WTC11 (cell line): ENCODE measurements around the gene MINDY1. TPM values are rescaled to one million over a fixed set of nuclear protein-coding genes. Genes with fewer than 3 reads are reported as not detected.

Experiments
- ATAC-seq: fragments of 200-7000 bp; cut with Tn5 transposase; 2 replicates; pipeline ENCODE4 v1.10.0; 2021; ENCODE audit warnings: mild to moderate bottlenecking, moderate library complexity
- CTCF ChIA-PET: fragments of 300-600 bp; sonication (Branson Sonifier 250); formaldehyde crosslinking; loops from one replicate; lab custom pipeline; 2021; ENCODE audit warnings: antibody characterized with exemption; lab: Charles Lee
- POLR2A ChIA-PET: fragments of 350-600 bp; sonication (Branson Sonifier 250); formaldehyde crosslinking; loops from one replicate; lab custom pipeline; 2021; ENCODE audit warnings: antibody characterized with exemption; lab: Charles Lee
- DNase-seq: peaks from one replicate; pipeline ENCODE4 v3.0.0; 2021; ENCODE audit warnings: low spot score
- H3K27ac Mint-ChIP-seq: 2 replicates; pipeline ENCODE4 v1.8.0; 2021; ENCODE audit warnings: mixed read lengths
- H3K27me3 Mint-ChIP-seq: 2 replicates; pipeline ENCODE4 v1.8.0; 2021; ENCODE audit warnings: low read depth, mild to moderate bottlenecking, moderate library complexity, mixed read lengths
- H3K36me3 Mint-ChIP-seq: 2 replicates; pipeline ENCODE4 v1.8.0; 2021; ENCODE audit warnings: mixed read lengths
- H3K4me1 Mint-ChIP-seq: 2 replicates; pipeline ENCODE4 v1.8.0; 2022; ENCODE audit warnings: mixed read lengths
- H3K4me3 Mint-ChIP-seq: 2 replicates; pipeline ENCODE4 v1.8.0; 2021; ENCODE audit warnings: mild to moderate bottlenecking, moderate library complexity, mixed read lengths
- H3K9me3 Mint-ChIP-seq: 2 replicates; pipeline ENCODE4 v1.8.0; 2021; ENCODE audit warnings: mixed read lengths
- EMX1 ChIP-seq: fragments of 250-450 bp; sonication (Bioruptor Pico); IDR thresholded peaks from 2 replicates; pipeline ENCODE4 v1.8.0; 2021; ENCODE audit warnings: mild to moderate bottlenecking
- FOXJ3 ChIP-seq: sonication (generic); formaldehyde crosslinking; IDR thresholded peaks from 2 replicates; pipeline ENCODE4 v1.9.0; 2021; ENCODE audit warnings: missing genetic modification reagents, mild to moderate bottlenecking, borderline replicate concordance
- FOXK1 ChIP-seq: sonication (generic); formaldehyde crosslinking; IDR thresholded peaks from 2 replicates; pipeline ENCODE4 v1.8.0; 2022; ENCODE audit warnings: mild to moderate bottlenecking, moderate library complexity, missing genetic modification reagents
- GABPB1 ChIP-seq: sonication (generic); formaldehyde crosslinking; IDR thresholded peaks from 2 replicates; pipeline ENCODE4 v1.8.1; 2023; ENCODE audit warnings: mild to moderate bottlenecking, missing genetic modification reagents
- IRF2 ChIP-seq: sonication (generic); formaldehyde crosslinking; IDR thresholded peaks from 2 replicates; pipeline ENCODE4 v1.8.0; 2022; ENCODE audit warnings: low read depth, missing genetic modification reagents, borderline replicate concordance
- NFYB ChIP-seq: sonication (generic); formaldehyde crosslinking; conservative IDR thresholded peaks from 2 replicates; pipeline ENCODE4 v1.8.0; 2022; ENCODE audit warnings: low read depth, missing genetic modification reagents
- SOX15 ChIP-seq: fragments of 250-450 bp; sonication (Bioruptor Pico); IDR thresholded peaks from 2 replicates; pipeline ENCODE4 v1.9.0; 2021; ENCODE audit warnings: mild to moderate bottlenecking
- TEAD1 ChIP-seq: sonication (generic); formaldehyde crosslinking; IDR thresholded peaks from 2 replicates; pipeline ENCODE4 v1.8.0; 2022; ENCODE audit warnings: mild to moderate bottlenecking, missing genetic modification reagents
- ZBTB21 ChIP-seq: sonication (generic); formaldehyde crosslinking; IDR thresholded peaks from 2 replicates; pipeline ENCODE4 v1.8.1; 2023; ENCODE audit warnings: mild to moderate bottlenecking, missing genetic modification reagents, borderline replicate concordance
- total RNA-seq: library from RNA; stranded (reverse); gene quantifications from 3 replicates; pipeline ENCODE4 v1.2.3, GENCODE V29; 2021
- TF ChIP-seq, protein P1 (sequence below): fragments of 200-600 bp; IDR thresholded peaks from 2 replicates; pipeline ENCODE4 v1.8.0; 2022; ENCODE audit warnings: antibody characterized with exemption
- TF ChIP-seq, protein P2 (sequence below): fragments of 250-450 bp; sonication (Bioruptor Pico); IDR thresholded peaks from 2 replicates; pipeline ENCODE4 v1.8.0; 2021; ENCODE audit warnings: mild to moderate bottlenecking
- TF ChIP-seq, protein P3 (sequence below): sonication (generic); formaldehyde crosslinking; IDR thresholded peaks from 2 replicates; pipeline ENCODE4 v1.8.1; 2023; ENCODE audit warnings: mild to moderate bottlenecking, missing genetic modification reagents, borderline replicate concordance
- TF ChIP-seq, protein P4 (sequence below): fragments of 250-450 bp; sonication (Bioruptor Pico); IDR thresholded peaks from 2 replicates; pipeline ENCODE4 v1.9.0; 2021; ENCODE audit warnings: mild to moderate bottlenecking
- TF ChIP-seq, protein P5 (sequence below): sonication (generic); formaldehyde crosslinking; conservative IDR thresholded peaks from 2 replicates; pipeline ENCODE4 v1.8.1; 2023; ENCODE audit warnings: mild to moderate bottlenecking, low read depth, missing genetic modification reagents, moderate library complexity

Gene MINDY1
- total RNA-seq, 1 experiment from 2014 or later, result 10.1 TPM

DNA sequence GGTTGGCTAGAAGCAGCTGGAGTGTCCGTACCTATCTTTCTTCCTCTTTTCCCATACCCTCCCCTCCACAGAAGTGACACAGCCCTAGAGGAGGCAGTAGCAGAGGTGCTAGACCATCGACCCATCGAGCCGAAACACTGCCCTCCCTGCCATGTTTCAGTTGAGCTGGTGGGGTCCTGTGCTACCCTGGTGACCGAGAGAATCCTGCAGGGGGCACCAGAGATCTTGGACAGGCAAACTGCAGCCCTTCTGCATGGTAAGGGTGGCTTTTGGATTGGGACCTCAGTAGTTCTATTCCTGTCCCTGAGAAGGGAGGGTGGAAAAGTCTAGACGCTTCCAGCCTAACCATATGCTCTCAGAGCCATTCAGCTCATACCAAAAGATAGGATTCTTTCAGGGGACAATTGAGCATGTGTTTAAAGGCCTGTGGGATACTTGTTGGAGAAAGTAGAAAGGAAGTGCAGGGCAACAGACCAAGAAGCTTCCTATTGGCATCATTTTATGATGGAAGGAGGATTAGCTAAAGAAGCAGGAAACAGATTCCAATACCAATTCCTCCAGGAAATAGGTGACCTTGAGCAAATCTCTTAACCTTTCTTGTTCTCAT, 17.9 kb upstream of the MINDY1 start:
- no peak overlapping the region for H3K4me3 Mint-ChIP-seq
- no peaks in the 10 kb centered on the region for H3K9me3 Mint-ChIP-seq
- H3K27me3 Mint-ChIP-seq, result no peaks in the 10 kb centered on the region
- CTCF ChIA-PET, result interaction anchor here (0.5 to 3.6 kb wide), 30 partner anchors 12 to 391 kb away, joined by 3 to 28 read pairs (median 4); partner anchors contain the start of genes ANXA9, BNIPL, C1orf56 and CDC42SE1
- no peak for TF ChIP-seq ZBTB21
- TF ChIP-seq, protein P1, sequence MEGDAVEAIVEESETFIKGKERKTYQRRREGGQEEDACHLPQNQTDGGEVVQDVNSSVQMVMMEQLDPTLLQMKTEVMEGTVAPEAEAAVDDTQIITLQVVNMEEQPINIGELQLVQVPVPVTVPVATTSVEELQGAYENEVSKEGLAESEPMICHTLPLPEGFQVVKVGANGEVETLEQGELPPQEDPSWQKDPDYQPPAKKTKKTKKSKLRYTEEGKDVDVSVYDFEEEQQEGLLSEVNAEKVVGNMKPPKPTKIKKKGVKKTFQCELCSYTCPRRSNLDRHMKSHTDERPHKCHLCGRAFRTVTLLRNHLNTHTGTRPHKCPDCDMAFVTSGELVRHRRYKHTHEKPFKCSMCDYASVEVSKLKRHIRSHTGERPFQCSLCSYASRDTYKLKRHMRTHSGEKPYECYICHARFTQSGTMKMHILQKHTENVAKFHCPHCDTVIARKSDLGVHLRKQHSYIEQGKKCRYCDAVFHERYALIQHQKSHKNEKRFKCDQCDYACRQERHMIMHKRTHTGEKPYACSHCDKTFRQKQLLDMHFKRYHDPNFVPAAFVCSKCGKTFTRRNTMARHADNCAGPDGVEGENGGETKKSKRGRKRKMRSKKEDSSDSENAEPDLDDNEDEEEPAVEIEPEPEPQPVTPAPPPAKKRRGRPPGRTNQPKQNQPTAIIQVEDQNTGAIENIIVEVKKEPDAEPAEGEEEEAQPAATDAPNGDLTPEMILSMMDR, result peak; percentile 67
- TF ChIP-seq, protein P2, sequence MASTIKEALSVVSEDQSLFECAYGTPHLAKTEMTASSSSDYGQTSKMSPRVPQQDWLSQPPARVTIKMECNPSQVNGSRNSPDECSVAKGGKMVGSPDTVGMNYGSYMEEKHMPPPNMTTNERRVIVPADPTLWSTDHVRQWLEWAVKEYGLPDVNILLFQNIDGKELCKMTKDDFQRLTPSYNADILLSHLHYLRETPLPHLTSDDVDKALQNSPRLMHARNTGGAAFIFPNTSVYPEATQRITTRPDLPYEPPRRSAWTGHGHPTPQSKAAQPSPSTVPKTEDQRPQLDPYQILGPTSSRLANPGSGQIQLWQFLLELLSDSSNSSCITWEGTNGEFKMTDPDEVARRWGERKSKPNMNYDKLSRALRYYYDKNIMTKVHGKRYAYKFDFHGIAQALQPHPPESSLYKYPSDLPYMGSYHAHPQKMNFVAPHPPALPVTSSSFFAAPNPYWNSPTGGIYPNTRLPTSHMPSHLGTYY, result 0 out of 2 replicates have a peak, but pooled peaks have one; percentile 56
- no peaks in the 10 kb centered on the region for H3K4me1 Mint-ChIP-seq
- ATAC-seq (peak; percentile 100), DNase-seq (peak; percentile 92)
- POLR2A ChIA-PET, result interaction anchor here (0.5 to 1.0 kb wide), 6 partner anchors 14 to 380 kb away, joined by 3 to 4 read pairs (median 3); partner anchors contain the start of genes C1orf56 and GABPB2
- H3K27ac Mint-ChIP-seq, result peak overlapping the region; percentile 33; the same call in 1 of the 2 replicates
- H3K36me3 Mint-ChIP-seq, result peaks cover 32% of the 10 kb centered on the region

DNA sequence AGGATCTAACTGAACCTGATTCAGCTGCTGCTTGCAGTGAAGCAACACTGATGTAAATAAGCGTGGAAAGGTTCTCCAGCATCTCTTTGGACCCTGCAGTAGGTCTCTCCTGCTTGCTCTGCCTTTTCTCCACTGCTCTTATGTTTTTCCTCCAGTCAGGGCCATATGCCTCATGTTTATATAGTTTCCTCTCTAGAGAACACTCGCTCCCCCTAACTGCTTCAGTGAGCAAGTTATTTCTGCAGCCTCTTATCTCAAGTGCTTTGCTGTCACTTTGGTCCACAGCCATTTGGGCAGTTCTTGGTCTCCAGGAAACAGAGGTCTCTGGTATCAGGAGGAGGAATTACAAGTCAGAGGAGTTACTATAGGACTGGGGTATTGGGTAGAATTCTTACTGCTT, 6.8 kb upstream of the MINDY1 start:
- TF ChIP-seq EMX1, result no peak
- TF ChIP-seq, protein P3, sequence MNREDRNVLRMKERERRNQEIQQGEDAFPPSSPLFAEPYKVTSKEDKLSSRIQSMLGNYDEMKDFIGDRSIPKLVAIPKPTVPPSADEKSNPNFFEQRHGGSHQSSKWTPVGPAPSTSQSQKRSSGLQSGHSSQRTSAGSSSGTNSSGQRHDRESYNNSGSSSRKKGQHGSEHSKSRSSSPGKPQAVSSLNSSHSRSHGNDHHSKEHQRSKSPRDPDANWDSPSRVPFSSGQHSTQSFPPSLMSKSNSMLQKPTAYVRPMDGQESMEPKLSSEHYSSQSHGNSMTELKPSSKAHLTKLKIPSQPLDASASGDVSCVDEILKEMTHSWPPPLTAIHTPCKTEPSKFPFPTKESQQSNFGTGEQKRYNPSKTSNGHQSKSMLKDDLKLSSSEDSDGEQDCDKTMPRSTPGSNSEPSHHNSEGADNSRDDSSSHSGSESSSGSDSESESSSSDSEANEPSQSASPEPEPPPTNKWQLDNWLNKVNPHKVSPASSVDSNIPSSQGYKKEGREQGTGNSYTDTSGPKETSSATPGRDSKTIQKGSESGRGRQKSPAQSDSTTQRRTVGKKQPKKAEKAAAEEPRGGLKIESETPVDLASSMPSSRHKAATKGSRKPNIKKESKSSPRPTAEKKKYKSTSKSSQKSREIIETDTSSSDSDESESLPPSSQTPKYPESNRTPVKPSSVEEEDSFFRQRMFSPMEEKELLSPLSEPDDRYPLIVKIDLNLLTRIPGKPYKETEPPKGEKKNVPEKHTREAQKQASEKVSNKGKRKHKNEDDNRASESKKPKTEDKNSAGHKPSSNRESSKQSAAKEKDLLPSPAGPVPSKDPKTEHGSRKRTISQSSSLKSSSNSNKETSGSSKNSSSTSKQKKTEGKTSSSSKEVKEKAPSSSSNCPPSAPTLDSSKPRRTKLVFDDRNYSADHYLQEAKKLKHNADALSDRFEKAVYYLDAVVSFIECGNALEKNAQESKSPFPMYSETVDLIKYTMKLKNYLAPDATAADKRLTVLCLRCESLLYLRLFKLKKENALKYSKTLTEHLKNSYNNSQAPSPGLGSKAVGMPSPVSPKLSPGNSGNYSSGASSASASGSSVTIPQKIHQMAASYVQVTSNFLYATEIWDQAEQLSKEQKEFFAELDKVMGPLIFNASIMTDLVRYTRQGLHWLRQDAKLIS (CRISPR knock-in tag), result no peak
- TF ChIP-seq SOX15 (CRISPR knock-in tag), result no peak
- no peak for TF ChIP-seq IRF2 (CRISPR knock-in tag)
- TF ChIP-seq, protein P4, sequence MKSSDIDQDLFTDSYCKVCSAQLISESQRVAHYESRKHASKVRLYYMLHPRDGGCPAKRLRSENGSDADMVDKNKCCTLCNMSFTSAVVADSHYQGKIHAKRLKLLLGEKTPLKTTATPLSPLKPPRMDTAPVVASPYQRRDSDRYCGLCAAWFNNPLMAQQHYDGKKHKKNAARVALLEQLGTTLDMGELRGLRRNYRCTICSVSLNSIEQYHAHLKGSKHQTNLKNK, result no peak
- Mint-ChIP-seq H3K9me3 (no peaks in the 10 kb centered on the region), H3K36me3 (peaks cover 8% of the 10 kb centered on the region), H3K4me3 (no peak overlapping the region), H3K27me3 (no peaks in the 10 kb centered on the region), H3K4me1 (peaks cover 7% of the 10 kb centered on the region), H3K27ac (no peak overlapping the region)
- DNase-seq (no peak), ATAC-seq (no peak)
- ChIA-PET POLR2A (no interaction called here), CTCF (interaction anchor here (1.0 kb wide), 1 partner anchor 11 kb away, joined by 4 read pairs; no protein-coding TSS in a partner anchor)

DNA sequence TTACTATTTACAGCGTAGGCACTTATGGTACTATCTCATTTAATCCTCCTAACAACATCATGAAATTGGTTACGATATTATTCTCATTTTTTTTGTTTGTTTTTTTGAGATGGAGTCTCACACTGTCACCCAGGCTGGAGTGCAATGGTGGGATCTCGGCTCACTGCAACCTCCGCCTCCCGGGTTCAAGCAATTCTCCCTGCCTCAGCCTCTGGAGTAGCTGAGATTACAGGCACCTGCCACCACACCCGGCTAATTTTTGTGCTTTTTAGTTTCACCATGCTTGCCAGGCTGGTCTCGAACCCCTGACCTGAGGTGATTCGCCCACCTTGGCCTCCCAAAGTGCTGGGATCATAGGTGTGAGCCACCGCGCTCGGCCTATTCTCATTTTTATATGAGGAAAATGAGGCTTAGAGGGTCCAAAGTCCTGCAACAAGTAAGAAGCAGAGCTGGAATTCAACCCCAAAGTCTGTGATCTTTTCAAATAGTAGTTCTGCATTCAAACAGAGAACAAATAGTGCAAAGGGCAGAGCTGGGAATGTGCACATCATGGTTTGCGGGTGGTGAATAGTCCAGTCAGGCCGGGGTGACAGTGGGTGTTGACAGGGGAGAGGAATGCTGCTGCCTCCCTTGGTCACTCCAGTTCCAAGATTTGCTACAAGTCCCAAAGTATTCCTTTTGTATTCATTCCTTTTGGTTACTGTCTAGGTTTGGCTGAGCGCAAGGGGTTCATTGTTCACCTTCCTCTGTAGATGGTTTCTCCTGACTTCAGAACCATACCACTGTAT, 6.2 kb upstream of the MINDY1 start:
- Mint-ChIP-seq H3K27me3 (no peaks in the 10 kb centered on the region), H3K4me1 (peaks cover 9% of the 10 kb centered on the region), H3K36me3 (peaks cover 2% of the 10 kb centered on the region; the same call in 1 of the 2 replicates), H3K9me3 (no peaks in the 10 kb centered on the region), H3K4me3 (no peak overlapping the region), H3K27ac (no peak overlapping the region)
- DNase-seq (no peak), ATAC-seq (no peak)
- ChIA-PET POLR2A (no interaction called here), CTCF (interaction anchor here (1.0 kb wide), 1 partner anchor 11 kb away, joined by 4 read pairs; no protein-coding TSS in a partner anchor)
- peak; percentile 21; the same call in 1 of the 2 replicates for TF ChIP-seq GABPB1 (CRISPR knock-in tag)
- TF ChIP-seq, protein P5, sequence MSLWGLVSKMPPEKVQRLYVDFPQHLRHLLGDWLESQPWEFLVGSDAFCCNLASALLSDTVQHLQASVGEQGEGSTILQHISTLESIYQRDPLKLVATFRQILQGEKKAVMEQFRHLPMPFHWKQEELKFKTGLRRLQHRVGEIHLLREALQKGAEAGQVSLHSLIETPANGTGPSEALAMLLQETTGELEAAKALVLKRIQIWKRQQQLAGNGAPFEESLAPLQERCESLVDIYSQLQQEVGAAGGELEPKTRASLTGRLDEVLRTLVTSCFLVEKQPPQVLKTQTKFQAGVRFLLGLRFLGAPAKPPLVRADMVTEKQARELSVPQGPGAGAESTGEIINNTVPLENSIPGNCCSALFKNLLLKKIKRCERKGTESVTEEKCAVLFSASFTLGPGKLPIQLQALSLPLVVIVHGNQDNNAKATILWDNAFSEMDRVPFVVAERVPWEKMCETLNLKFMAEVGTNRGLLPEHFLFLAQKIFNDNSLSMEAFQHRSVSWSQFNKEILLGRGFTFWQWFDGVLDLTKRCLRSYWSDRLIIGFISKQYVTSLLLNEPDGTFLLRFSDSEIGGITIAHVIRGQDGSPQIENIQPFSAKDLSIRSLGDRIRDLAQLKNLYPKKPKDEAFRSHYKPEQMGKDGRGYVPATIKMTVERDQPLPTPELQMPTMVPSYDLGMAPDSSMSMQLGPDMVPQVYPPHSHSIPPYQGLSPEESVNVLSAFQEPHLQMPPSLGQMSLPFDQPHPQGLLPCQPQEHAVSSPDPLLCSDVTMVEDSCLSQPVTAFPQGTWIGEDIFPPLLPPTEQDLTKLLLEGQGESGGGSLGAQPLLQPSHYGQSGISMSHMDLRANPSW (CRISPR knock-in tag), result no peak
- TF ChIP-seq NFYB (CRISPR knock-in tag), result no peak
- no peak for TF ChIP-seq FOXK1 (CRISPR knock-in tag)
- TF ChIP-seq FOXJ3 (CRISPR knock-in tag), result no peak
- TF ChIP-seq TEAD1 (CRISPR knock-in tag), result no peak
